Measurements from ENCODE around the gene TREH. TPM values are rescaled to one million over a fixed set of nuclear protein-coding genes. Genes with fewer than 3 reads are reported as not detected.

The TREH gene
- total RNA-seq, 4 donors from 2014 or later, result not detected

- Histone ChIP-seq H3K9me3 (no peaks in the 10 kb centered on the region), H3K4me3 (no peak overlapping the region), H3K36me3 (peaks cover 14 to 100% (median 73%) of the 10 kb centered on the region in 4 donors), H3K27me3 (no peaks in the 10 kb centered on the region), H3K4me1 (peaks cover 53 to 76% (median 67%) of the 10 kb centered on the region in 4 donors), H3K27ac (replicated peaks in 1 of 4) (no peak overlapping the region)
- intact Hi-C loops (cut with DNase I), result no loop called here
- DNase-seq (ENCODE audit: extremely low spot score), result no peak
- TF ChIP-seq POLR2AphosphoS5 (IDR thresholded peaks at IDR 0.05), result no peak
- TF ChIP-seq POLR2A (IDR thresholded peaks at IDR 0.05; ENCODE audit: low read depth), result no peak
- no peak for TF ChIP-seq CTCF (IDR thresholded peaks at IDR 0.05)
- no peak for TF ChIP-seq EP300 (IDR thresholded peaks at IDR 0.05)
- 92% methylated on average over 6 of the region's 6 CpGs for WGBS
Measured at GRCh38 chr11:118629761-118630661, 49.4 kb downstream of the TREH start.

- intact Hi-C loops (cut with DNase I), result no loop called here
- H3K4me1 ChIP-seq, result peaks cover 48 to 70% (median 59%) of the 10 kb centered on the region in 4 donors
- no peak for DNase-seq (ENCODE audit: extremely low spot score)
- 83% methylated on average over 4 of the region's 5 CpGs for WGBS
- H3K27me3 ChIP-seq, result no peaks in the 10 kb centered on the region
- H3K36me3 ChIP-seq, result peaks cover 16 to 99% (median 79%) of the 10 kb centered on the region in 4 donors
- no peak overlapping the region for H3K4me3 ChIP-seq
- H3K9me3 ChIP-seq, result no peaks in the 10 kb centered on the region
- TF ChIP-seq POLR2AphosphoS5 (IDR thresholded peaks at IDR 0.05), result no peak
- no peak for TF ChIP-seq EP300 (IDR thresholded peaks at IDR 0.05)
- TF ChIP-seq POLR2A (IDR thresholded peaks at IDR 0.05; ENCODE audit: low read depth), result no peak
- TF ChIP-seq CTCF (IDR thresholded peaks at IDR 0.05), result no peak
- H3K27ac ChIP-seq (replicated peaks in 1 of 4), result no peak overlapping the region
Measured at GRCh38 chr11:118628861-118629549, 50.4 kb downstream of the TREH start.

GRCh38 chr11:118628432-118628831, 51.0 kb downstream of the TREH start:
- intact Hi-C loops (cut with DNase I), result no loop called here
- H3K4me3 ChIP-seq, result no peak overlapping the region
- no peaks in the 10 kb centered on the region for H3K9me3 ChIP-seq
- no peak for TF ChIP-seq POLR2A (IDR thresholded peaks at IDR 0.05; ENCODE audit: low read depth)
- TF ChIP-seq CTCF (IDR thresholded peaks at IDR 0.05), result no peak
- TF ChIP-seq POLR2AphosphoS5 (IDR thresholded peaks at IDR 0.05), result no peak
- no peak for TF ChIP-seq EP300 (IDR thresholded peaks at IDR 0.05)
- no peaks in the 10 kb centered on the region for H3K27me3 ChIP-seq
- H3K36me3 ChIP-seq, result peaks cover 16 to 93% (median 79%) of the 10 kb centered on the region in 4 donors
- H3K27ac ChIP-seq (replicated peaks in 1 of 4), result peak overlapping the region in 2 of 4 donors; percentile 7 to 27
- DNase-seq (ENCODE audit: extremely low spot score), result no peak
- WGBS, result 88% methylated on average over 13 of the region's 13 CpGs
- H3K4me1 ChIP-seq, result peaks cover 46 to 67% (median 55%) of the 10 kb centered on the region in 4 donors

GRCh38 chr11:118628031-118628430, 51.4 kb downstream of the TREH start:
- peak overlapping the region in 2 of 4 donors; percentile 7 to 27 for H3K27ac ChIP-seq (replicated peaks in 1 of 4)
- peaks cover 16 to 89% (median 76%) of the 10 kb centered on the region in 4 donors for H3K36me3 ChIP-seq
- no peak overlapping the region for H3K4me3 ChIP-seq
- no peaks in the 10 kb centered on the region for H3K9me3 ChIP-seq
- no peak for TF ChIP-seq CTCF (IDR thresholded peaks at IDR 0.05)
- no peak for TF ChIP-seq EP300 (IDR thresholded peaks at IDR 0.05)
- no peak for DNase-seq (ENCODE audit: extremely low spot score)
- WGBS, result 80% methylated on average over 1 of the region's 20 CpGs
- H3K27me3 ChIP-seq, result no peaks in the 10 kb centered on the region
- intact Hi-C loops (cut with DNase I), result no loop called here
- H3K4me1 ChIP-seq, result peaks cover 46 to 67% (median 56%) of the 10 kb centered on the region in 4 donors

All from esophagus muscularis mucosa (tissue), 4 donors.